Tibial artery (tissue), 4 donors: Measurements from ENCODE around the gene AFF3.

Experiments
- DNase-seq, 2 donors: peaks; one replicate each; pipeline ENCODE4 v3.0.0-alpha.2; 2019
- H3K27ac ChIP-seq, 2 donors: fragments of 200-600 bp; sonication (generic) in 1 of 2; 1 replicate in 1 of 2; 2 replicates in 1 of 2; pipeline ENCODE4 v1.5.1; 2018 to 2019; ENCODE audit warnings: mild to moderate bottlenecking in 1 of 2
- H3K27me3 ChIP-seq, 2 donors: fragments of 200-600 bp; sonication (generic) in 1 of 2; one replicate each; pipeline versions ENCODE4 v1.5.1 to v1.6.0; 2016 to 2019
- H3K36me3 ChIP-seq, 3 donors: fragments of 200-600 bp; sonication (generic) in 2 of 3; one replicate each; pipeline ENCODE4 v1.5.1; 2016 to 2019; ENCODE audit warnings: mild to moderate bottlenecking in 2 of 3
- H3K4me1 ChIP-seq, 4 donors: fragments of 200-600 bp; sonication (generic) in 2 of 4; 1 replicate in 3 of 4; 2 replicates in 1 of 4; pipeline ENCODE4 v1.5.1; 2016 to 2019
- H3K4me3 ChIP-seq, 2 donors: fragments of 200-600 bp; sonication (generic) in 1 of 2; 1 replicate in 1 of 2; 2 replicates in 1 of 2; pipeline ENCODE4 v1.5.1; 2018 to 2019; ENCODE audit warnings: mild to moderate bottlenecking in 2 of 2
- H3K9me3 ChIP-seq, 3 donors: fragments of 200-600 bp; sonication (generic) in 1 of 3; one replicate each; pipeline ENCODE4 v1.5.1; 2016 to 2019
- intact Hi-C: fragments of 100-400 bp; cut with DNase I; formaldehyde crosslinking; loops from one replicate; pipeline ENCODE4 v1.15.0; 2023; ENCODE audit warnings: low total_unique reads
- TF ChIP-seq, protein P1 (sequence below), 2 experiments: fragments of 200-600 bp in 1 of 2; fragments of 450-650 bp in 1 of 2; IDR thresholded peaks; one replicate each; pipeline ENCODE4 v1.5.1; 2017 to 2019; ENCODE audit warnings: antibody characterized with exemption in 2 of 2, mild to moderate bottlenecking in 1 of 2, moderate library complexity in 1 of 2

AFF3 gene

DNA sequence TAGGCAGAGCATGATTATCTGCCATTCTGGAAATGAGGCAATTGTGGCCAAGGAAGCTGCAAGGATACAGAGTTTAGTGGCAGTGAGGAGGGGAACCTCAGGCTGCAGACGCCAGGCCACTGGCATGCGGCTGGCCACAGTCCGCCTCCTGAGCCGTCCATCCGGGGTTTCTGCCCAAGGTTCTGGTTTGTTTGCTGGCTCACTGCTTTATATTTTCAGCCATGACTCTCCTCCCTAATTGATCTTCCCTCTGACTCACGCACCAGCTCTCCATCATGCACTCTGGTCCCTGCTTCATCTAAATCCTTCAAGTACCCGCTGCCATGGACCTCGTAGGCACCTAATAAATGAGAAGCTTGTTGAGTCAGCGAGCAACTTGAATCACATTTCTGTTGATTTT is 544.8 kb downstream of the AFF3 start:
- intact Hi-C loops = no loop called here
- Histone ChIP-seq H3K4me1 (peaks cover 0 to 16% (median 0%) of the 10 kb centered on the region in 4 donors), H3K36me3 (peaks cover 0 to 9% (median 0%) of the 10 kb centered on the region in 3 donors), H3K27ac (no peak overlapping the region), H3K9me3 (no peaks in the 10 kb centered on the region), H3K27me3 (no peaks in the 10 kb centered on the region), H3K4me3 (no peak overlapping the region)
- DNase-seq = no peak
- TF ChIP-seq, protein P1, sequence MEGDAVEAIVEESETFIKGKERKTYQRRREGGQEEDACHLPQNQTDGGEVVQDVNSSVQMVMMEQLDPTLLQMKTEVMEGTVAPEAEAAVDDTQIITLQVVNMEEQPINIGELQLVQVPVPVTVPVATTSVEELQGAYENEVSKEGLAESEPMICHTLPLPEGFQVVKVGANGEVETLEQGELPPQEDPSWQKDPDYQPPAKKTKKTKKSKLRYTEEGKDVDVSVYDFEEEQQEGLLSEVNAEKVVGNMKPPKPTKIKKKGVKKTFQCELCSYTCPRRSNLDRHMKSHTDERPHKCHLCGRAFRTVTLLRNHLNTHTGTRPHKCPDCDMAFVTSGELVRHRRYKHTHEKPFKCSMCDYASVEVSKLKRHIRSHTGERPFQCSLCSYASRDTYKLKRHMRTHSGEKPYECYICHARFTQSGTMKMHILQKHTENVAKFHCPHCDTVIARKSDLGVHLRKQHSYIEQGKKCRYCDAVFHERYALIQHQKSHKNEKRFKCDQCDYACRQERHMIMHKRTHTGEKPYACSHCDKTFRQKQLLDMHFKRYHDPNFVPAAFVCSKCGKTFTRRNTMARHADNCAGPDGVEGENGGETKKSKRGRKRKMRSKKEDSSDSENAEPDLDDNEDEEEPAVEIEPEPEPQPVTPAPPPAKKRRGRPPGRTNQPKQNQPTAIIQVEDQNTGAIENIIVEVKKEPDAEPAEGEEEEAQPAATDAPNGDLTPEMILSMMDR (IDR thresholded peaks at IDR 0.05) = no peak

DNA sequence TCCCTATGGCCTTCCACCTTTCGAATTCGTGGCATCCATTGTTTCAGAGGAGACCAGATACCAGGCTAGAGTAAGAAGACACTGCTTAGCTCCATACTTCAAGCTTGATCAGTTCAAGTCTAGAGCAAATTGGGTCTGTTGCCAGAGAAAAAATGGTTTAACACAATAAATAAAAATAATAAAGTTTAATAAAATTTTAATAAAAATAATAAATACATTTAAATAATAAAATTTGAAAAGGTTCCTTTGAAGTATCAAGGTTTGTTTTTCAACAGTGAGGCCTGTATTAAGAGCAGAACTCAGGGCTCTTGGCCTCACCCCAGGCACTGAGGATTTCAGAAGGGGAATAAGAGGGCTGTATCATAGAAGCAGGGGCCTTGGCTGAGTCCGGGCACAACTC is 547.0 kb downstream of the AFF3 start:
- no peak for DNase-seq
- H3K4me1 ChIP-seq = no peaks in the 10 kb centered on the region
- peaks cover 0 to 9% (median 0%) of the 10 kb centered on the region in 3 donors for H3K36me3 ChIP-seq
- no peaks in the 10 kb centered on the region for H3K9me3 ChIP-seq
- H3K4me3 ChIP-seq = no peak overlapping the region
- intact Hi-C loops = no loop called here
- H3K27me3 ChIP-seq = no peaks in the 10 kb centered on the region
- TF ChIP-seq, protein P1 (IDR thresholded peaks at IDR 0.05) = no peak
- H3K27ac ChIP-seq = no peak overlapping the region

DNA sequence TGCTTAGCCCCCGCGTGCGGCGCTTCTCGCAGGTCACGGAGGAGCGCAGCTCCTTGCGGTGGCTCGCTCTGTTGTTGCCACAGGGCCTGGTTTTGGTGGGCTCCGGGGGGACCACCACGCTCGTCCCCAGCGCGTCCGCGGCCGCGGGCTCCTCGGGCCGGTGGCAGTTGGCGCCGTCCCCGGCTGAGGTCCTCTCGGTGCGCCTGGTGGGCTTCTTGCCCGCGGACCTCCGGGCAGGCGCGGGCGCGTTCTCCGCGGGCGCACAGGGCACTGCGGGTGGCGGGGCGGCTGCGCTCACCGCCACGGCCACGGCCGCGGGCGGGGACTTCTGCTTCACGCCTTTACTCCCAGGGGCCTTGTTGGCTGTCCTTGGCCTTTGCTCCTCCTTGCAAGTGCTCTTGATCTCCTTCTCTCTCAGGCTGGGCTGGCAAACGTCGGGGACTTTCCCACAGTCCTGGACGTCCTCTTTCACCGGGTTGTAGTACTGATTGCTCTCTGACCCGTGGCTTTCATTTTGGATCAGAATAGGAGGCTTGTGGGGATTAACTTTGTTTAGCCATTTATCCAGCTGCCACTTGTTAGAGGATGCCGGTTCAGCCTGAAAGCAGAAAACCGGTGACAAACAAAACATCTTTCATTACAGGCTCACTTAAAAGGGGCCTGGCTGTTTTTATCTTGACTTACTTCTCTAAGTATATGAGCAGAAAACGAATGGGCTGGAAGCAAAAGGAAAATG is 548.5 kb downstream of the AFF3 start:
- Histone ChIP-seq H3K4me3 (no peak overlapping the region), H3K36me3 (peaks cover 0 to 9% (median 0%) of the 10 kb centered on the region in 3 donors), H3K9me3 (no peaks in the 10 kb centered on the region), H3K27ac (no peak overlapping the region), H3K27me3 (no peaks in the 10 kb centered on the region), H3K4me1 (no peaks in the 10 kb centered on the region)
- TF ChIP-seq, protein P1 (IDR thresholded peaks at IDR 0.05) = no peak
- no peak for DNase-seq
- intact Hi-C loops = no loop called here

DNA sequence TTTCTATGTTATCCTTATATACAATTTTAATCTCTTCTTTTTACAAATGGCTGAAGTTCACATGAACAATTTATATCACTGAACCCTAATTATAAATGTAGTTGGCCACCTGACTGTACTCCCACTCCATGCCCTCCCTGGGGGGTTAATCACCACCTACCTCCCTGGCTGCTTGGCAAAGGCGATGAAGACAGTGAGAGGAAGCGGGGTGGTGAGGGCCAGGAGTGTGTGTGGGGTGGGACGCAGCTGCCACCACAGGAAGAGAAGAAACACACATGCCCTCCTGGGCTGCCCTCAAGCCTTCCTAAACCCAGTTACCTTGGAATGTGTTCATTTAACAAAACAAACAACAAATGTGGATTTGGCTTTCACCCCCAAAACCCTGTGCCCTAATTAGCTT is 565.6 kb downstream of the AFF3 start:
- no peak overlapping the region for H3K27ac ChIP-seq
- H3K4me1 ChIP-seq = peaks cover 0 to 18% (median 4%) of the 10 kb centered on the region in 4 donors
- intact Hi-C loops = no loop called here
- peaks cover 0 to 31% (median 0%) of the 10 kb centered on the region in 3 donors for H3K36me3 ChIP-seq
- H3K9me3 ChIP-seq = no peaks in the 10 kb centered on the region
- no peak overlapping the region for H3K4me3 ChIP-seq
- no peak for DNase-seq
- no peaks in the 10 kb centered on the region for H3K27me3 ChIP-seq
- TF ChIP-seq, protein P1 (IDR thresholded peaks at IDR 0.05) = no peak

DNA sequence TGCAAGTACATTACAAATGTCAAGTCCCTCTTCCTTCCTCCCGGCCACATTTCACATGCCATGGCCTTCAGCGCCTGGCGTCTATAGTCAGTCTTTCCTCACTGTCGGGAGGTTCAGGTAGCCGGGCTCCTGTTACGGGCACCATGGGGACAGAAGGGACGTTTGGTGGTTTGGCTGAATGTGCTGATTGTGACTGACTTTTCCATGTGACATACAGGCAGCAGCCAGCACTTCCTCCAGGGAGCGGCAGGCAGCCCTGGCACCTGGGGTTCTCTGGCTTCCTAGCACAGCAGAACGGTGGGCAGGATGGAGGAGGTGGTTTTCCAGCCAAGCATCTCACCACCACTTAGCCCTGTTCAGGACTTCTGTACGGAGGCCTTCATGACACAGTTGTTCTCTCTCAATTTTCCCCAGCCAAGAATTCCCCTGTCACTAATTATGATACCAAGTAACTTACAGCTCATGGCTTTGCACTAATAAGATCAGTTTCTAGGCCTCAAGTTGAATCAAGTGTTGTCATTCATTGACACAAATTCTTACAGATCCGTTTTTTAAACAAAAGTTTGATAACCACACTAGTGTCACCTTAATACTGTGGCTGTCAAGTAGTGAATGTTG is 568.6 kb downstream of the AFF3 start:
- Histone ChIP-seq H3K4me3 (no peak overlapping the region), H3K27me3 (no peaks in the 10 kb centered on the region), H3K27ac (peak overlapping the region in 1 of 2 donors; percentile 64), H3K9me3 (no peaks in the 10 kb centered on the region), H3K4me1 (peaks cover 0 to 23% (median 4%) of the 10 kb centered on the region in 4 donors), H3K36me3 (peaks cover 0 to 22% (median 0%) of the 10 kb centered on the region in 3 donors)
- intact Hi-C loops = no loop called here
- no peak for DNase-seq
- TF ChIP-seq, protein P1 (IDR thresholded peaks at IDR 0.05) = no peak
